GM12892 (cell line): ENCODE data around the gene PGAM1.

ENCODE experiments used
- POLR2A ChIP-seq: IDR thresholded peaks from 2 replicates; pipeline ENCODE4 v1.6.1; 2011; ENCODE audit warnings: low read depth, low read length, control low read depth
- POLR2AphosphoS5 ChIP-seq: IDR thresholded peaks from 2 replicates; pipeline ENCODE4 v1.6.1; 2011; ENCODE audit warnings: low read depth, low read length, control low read depth

DNA sequence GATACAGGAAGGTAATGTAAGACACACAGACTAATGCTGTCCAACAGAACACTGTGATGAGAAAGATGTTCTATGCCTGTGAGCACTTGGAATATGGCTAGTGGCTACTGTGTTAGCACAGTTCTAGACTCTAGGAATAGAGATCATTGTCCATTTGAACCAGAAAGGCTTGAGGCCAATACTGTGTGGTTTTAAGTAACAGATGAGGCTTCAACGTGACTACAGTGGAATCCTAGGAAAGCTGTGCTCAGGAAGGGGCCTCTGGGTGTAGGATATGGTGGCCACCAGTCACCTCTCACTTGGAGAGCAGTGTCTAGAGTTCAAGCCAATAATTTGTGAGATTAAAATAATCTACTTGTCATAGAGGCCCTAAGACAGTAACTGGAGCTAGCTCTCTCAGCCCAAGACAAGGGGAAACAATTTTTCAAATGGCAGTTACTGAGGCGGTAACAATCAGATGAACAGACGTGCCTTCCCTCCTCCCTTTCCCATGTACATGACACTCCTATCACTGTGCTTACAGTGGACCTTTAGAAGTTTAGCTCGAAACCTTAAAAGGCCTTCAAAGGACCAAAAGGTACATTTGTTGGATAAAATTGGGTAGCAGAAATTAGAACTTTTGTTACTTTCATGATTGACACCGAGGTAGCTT lies 30.2 kb downstream of the PGAM1 start:
- peak; percentile 0; the same call in 1 of the 2 replicates for TF ChIP-seq POLR2AphosphoS5
- TF ChIP-seq POLR2A: no peak
